GM12874 (cell line): ENCODE data around the gene FAM110C.

ENCODE experiments used
- TF ChIP-seq, protein P1 (sequence below): IDR thresholded peaks from 2 replicates; pipeline ENCODE4 v1.5.1; 2011; ENCODE audit warnings: low read depth, mild to moderate bottlenecking, control low read depth, low read length, moderate library complexity; ENCODE audit not compliant: insufficient read depth

Gene FAM110C

DNA sequence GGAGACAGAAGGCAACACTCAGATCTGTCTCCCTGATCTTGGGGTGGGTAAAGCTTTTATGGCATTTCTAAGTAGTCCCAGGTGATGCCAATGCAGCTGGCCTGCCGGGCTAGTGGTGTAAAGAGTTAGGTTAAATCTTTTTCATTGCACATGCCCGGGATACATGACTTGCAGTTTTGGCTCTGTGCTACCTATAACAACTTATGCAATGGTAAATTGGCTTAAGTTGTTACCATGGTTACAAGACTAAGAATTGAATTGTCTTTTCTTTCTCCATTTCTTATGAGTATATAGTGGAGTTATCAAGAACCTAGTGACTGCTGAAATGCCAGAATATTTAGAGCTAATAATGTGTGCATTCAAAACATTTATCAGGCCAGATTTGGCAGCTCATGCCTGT is 5.3 kb upstream of the FAM110C start:
- TF ChIP-seq, protein P1, sequence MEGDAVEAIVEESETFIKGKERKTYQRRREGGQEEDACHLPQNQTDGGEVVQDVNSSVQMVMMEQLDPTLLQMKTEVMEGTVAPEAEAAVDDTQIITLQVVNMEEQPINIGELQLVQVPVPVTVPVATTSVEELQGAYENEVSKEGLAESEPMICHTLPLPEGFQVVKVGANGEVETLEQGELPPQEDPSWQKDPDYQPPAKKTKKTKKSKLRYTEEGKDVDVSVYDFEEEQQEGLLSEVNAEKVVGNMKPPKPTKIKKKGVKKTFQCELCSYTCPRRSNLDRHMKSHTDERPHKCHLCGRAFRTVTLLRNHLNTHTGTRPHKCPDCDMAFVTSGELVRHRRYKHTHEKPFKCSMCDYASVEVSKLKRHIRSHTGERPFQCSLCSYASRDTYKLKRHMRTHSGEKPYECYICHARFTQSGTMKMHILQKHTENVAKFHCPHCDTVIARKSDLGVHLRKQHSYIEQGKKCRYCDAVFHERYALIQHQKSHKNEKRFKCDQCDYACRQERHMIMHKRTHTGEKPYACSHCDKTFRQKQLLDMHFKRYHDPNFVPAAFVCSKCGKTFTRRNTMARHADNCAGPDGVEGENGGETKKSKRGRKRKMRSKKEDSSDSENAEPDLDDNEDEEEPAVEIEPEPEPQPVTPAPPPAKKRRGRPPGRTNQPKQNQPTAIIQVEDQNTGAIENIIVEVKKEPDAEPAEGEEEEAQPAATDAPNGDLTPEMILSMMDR = no peak

DNA sequence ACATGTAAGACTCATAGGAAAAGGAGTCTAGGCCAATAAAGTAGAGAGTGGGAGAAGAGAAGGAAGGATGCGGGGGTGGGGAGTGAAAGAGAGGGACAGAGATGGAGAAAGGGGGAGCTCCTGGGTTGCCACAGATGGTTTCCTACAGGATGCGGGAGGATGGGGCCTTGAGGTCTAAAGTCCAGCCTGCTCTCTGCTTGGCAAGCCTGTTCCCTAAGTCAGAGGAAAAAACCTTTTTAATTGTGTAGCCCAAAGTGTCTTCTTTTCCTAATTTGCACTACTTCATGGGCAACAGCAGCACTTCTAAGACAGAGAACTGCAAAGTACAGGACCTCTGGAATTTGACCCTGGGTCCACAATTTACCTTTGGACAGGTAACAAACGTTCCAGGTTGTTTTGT is 1.4 kb upstream of the FAM110C start:
- TF ChIP-seq, protein P1 = no peak

DNA sequence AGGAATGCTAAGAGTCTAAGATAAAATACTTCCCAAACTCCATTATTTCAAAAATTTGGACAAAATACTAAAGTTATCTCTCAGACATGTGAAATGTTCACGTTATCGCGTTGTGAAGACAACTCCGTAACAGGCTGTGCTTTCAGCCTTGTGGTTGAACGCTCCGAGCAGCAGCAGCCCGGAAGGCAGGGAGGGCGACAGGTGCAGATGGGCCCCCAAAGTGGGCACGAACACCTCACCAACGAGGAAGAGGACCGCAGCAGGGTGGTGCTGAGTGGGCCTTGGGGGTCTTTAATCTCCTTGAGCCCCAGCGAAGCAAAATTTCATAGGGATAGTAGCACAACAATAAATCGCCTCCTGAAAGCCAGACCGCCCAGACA is 1.0 kb upstream of the FAM110C start:
- TF ChIP-seq, protein P1 = no peak

DNA sequence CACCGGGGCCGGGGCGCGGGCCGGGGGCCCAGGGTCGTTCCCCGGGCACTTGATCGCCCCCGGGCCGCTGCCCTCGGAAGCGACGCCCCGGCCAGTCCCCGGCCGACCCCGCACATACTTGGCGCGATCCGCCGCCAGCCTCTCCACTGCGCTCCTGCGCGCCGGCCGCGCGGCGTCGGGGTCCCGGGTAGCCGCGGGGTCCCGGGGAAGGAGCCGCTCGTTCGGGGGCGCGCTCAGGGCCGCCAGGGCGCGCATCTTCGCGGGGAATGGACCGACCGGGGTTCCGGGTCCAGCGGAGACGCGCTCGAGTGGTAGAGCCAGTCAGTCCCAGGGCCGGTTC is 204 bp downstream of the FAM110C start:
- TF ChIP-seq, protein P1 = no peak

DNA sequence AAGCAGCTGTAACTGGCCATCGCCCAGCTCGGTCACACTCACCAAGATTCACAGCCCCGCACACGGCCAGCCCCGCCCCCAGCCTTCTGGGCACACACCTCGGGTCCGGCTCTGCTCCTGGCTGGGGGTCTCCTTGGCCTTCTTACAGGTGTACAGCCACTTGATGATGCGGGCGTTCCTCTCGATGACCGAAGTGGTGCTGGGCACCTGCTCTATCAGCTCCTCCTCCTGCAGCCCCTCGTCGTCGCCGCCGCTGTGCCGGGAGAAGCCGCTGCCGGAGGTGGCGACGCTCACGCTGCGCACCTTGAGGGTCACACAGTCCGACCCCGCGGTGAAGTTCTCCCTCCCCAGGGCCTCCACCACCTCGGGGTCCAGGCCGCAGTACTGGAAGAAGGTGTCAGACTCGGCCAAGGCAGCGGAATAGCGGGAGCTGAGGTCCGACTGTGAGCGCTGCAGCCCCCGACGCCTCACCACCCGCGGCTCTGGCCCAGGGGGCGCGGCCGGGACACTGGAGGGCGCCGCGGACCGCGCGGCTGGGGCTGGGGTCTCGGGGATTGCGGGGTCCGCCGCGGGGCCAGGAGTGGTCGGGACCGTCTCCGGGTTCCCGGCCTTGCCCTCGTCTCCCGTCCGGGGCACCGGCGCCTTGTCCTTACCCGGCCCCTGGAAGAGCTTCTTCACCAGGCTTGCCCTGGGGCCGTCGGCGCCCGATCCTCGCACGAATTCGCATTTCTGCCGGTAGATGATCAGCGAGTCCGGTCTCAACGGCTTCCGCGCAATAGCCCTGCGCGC is 769 bp downstream of the FAM110C start:
- TF ChIP-seq, protein P1 = no peak

DNA sequence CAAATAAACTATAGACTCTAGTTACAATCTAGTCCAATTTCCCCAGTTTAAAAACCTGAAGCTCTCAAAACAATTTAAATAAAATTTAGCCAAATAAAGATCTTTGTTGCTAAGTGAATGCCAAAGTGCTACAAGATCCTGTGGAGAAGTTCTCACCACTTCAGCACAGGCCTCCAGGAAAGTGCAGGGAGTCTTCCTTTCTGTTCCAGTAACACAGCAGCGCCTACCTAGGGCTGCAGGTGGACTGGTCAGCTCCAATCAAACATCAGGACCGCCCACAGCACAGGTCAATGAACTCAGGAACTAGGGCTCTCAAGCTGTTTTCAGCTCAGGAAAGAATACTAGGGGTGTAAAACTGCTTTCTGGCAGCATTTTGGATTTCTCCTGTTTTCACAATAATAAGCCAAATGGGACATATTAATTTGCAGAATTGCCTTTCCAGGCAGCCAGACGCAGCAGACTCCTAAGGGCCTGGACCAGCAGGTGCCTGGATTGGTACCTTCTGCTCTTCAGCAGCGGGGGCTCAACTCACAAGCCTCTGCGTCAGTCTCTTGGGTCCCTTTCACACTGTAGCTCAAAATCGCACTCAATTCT is 1.5 kb downstream of the FAM110C start:
- TF ChIP-seq, protein P1 = no peak

DNA sequence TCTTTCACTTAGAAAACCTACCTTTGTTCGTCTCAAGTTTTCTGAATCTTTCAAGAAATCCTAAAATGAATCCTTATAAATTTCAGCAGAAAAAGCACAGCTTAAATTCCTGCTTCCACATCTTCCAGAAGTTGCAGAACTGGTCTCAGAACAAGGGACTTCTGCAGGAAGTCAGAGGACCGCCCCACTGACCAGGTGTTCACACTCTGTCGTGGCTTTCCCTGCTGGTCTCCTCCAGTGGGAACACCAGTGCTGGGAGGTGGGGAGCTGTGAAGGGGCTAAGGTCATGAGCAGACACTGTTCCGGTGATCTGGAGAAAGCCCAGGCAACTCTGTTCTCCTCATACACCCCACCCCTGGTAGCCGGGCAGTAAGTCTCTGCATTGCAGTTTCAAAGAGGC is 3.5 kb downstream of the FAM110C start:
- TF ChIP-seq, protein P1 = no peak
